NT2/D1 (cell line): ENCODE measurements around the gene NAT9.

Experiments
- YY1 ChIP-seq: IDR thresholded peaks from 2 replicates; pipeline ENCODE4 v1.6.1; 2011; ENCODE audit not compliant: insufficient read length, insufficient read depth
- ZNF274 ChIP-seq: IDR thresholded peaks from 2 replicates; pipeline ENCODE4 v1.6.1; 2011; ENCODE audit warnings: mild to moderate bottlenecking, low read depth, low read length

- TF ChIP-seq ZNF274 (no peak), YY1 (no peak)
Observed at GRCh38 chr17:74722782-74723181, 53.4 kb downstream of the NAT9 start.
